ENCODE results near the gene KRT77.

- TF ChIP-seq, protein P1, sequence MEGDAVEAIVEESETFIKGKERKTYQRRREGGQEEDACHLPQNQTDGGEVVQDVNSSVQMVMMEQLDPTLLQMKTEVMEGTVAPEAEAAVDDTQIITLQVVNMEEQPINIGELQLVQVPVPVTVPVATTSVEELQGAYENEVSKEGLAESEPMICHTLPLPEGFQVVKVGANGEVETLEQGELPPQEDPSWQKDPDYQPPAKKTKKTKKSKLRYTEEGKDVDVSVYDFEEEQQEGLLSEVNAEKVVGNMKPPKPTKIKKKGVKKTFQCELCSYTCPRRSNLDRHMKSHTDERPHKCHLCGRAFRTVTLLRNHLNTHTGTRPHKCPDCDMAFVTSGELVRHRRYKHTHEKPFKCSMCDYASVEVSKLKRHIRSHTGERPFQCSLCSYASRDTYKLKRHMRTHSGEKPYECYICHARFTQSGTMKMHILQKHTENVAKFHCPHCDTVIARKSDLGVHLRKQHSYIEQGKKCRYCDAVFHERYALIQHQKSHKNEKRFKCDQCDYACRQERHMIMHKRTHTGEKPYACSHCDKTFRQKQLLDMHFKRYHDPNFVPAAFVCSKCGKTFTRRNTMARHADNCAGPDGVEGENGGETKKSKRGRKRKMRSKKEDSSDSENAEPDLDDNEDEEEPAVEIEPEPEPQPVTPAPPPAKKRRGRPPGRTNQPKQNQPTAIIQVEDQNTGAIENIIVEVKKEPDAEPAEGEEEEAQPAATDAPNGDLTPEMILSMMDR (IDR thresholded peaks at IDR 0.05) = no peak
- TF ChIP-seq POLR2A (IDR thresholded peaks at IDR 0.05) (no peak), EP300 (IDR thresholded peaks at IDR 0.05) (no peak), POLR2AphosphoS5 (IDR thresholded peaks at IDR 0.05) (no peak)
Measured at GRCh38 chr12:52702338-52702737, 986 bp downstream of the KRT77 start.

Measured in sigmoid colon (tissue), 4 donors.